ENCODE measurements around the gene STARD6. TPM values are rescaled to one million over a fixed set of nuclear protein-coding genes. Genes with fewer than 3 reads are reported as not detected.

STARD6 gene
- total RNA-seq, 1 donor from 2014 or later: not detected

GRCh38 chr18:54360406-54360805, 2.7 kb upstream of the STARD6 start:
- peaks cover 6% of the 10 kb centered on the region for H3K4me1 ChIP-seq
- H3K27me3 ChIP-seq: no peaks in the 10 kb centered on the region
- H3K36me3 ChIP-seq: no peaks in the 10 kb centered on the region
- no peak overlapping the region for H3K4me3 ChIP-seq
- no peaks in the 10 kb centered on the region for H3K9me3 ChIP-seq
- H3K27ac ChIP-seq: no peak overlapping the region
- no peak for DNase-seq (ENCODE audit: extremely low spot score in 2 of 2)
- no peak for TF ChIP-seq CTCF (IDR thresholded peaks at IDR 0.05)
- no peak for TF ChIP-seq POLR2AphosphoS5 (IDR thresholded peaks at IDR 0.05; ENCODE audit: insufficient read depth in 1 of 2, low read depth in 1 of 2)
- TF ChIP-seq POLR2A (IDR thresholded peaks at IDR 0.05): no peak
- intact Hi-C loops (cut with DNase I): no loop called here

DNA sequence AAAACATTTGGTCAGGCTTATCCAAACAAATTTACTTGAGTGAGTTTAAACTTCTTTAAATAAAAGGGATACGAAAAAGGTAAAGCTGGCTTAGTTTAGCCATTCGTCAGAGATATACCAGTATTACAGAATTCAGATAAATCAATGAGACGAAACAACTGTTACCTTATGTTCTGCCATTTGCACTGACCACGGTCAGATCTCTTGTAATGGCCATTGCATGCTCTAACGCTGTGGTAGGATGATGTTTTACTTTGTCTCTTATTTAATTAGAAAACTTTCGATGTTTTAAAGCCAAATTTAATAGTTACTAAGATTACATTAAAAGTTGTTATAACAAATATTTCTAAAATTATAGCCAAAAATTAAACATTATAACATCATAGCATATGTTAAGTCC, 1.6 kb upstream of the STARD6 start:
- no peak for TF ChIP-seq POLR2AphosphoS5 (IDR thresholded peaks at IDR 0.05; ENCODE audit: insufficient read depth in 1 of 2, low read depth in 1 of 2)
- no peaks in the 10 kb centered on the region for H3K27me3 ChIP-seq
- intact Hi-C loops (cut with DNase I): no loop called here
- no peak for DNase-seq (ENCODE audit: extremely low spot score in 2 of 2)
- H3K27ac ChIP-seq: no peak overlapping the region
- peak overlapping the region; percentile 68 to 71 for H3K4me3 ChIP-seq
- peaks cover 6% of the 10 kb centered on the region for H3K4me1 ChIP-seq
- H3K36me3 ChIP-seq: no peaks in the 10 kb centered on the region
- no peaks in the 10 kb centered on the region for H3K9me3 ChIP-seq

- Histone ChIP-seq H3K27ac (peak overlapping the region; percentile 79), H3K4me1 (peaks cover 6% of the 10 kb centered on the region), H3K9me3 (no peaks in the 10 kb centered on the region), H3K27me3 (no peaks in the 10 kb centered on the region), H3K36me3 (no peaks in the 10 kb centered on the region), H3K4me3 (peak overlapping the region; percentile 68 to 71)
- no peak for TF ChIP-seq CTCF (IDR thresholded peaks at IDR 0.05)
- intact Hi-C loops (cut with DNase I): no loop called here
- no peak for DNase-seq (ENCODE audit: extremely low spot score in 2 of 2)
These were observed 910 bp upstream of the STARD6 start for GRCh38 chr18:54358495-54359040.

GRCh38 chr18:54357082-54357659, 487 bp downstream of the STARD6 start:
- TF ChIP-seq POLR2AphosphoS5 (IDR thresholded peaks at IDR 0.05; ENCODE audit: insufficient read depth in 1 of 2, low read depth in 1 of 2) (no peak), POLR2A (IDR thresholded peaks at IDR 0.05) (no peak), CTCF (IDR thresholded peaks at IDR 0.05) (no peak)
- Histone ChIP-seq H3K4me1 (peaks cover 6% of the 10 kb centered on the region), H3K9me3 (no peaks in the 10 kb centered on the region), H3K36me3 (no peaks in the 10 kb centered on the region), H3K4me3 (peak overlapping the region; percentile 68 to 71), H3K27me3 (no peaks in the 10 kb centered on the region), H3K27ac (peak overlapping the region; percentile 79)
- DNase-seq (ENCODE audit: extremely low spot score in 2 of 2): no peak
- intact Hi-C loops (cut with DNase I): no loop called here

GRCh38 chr18:54351186-54351585, 6.5 kb downstream of the STARD6 start:
- no peaks in the 10 kb centered on the region for H3K27me3 ChIP-seq
- no peak overlapping the region for H3K4me3 ChIP-seq
- TF ChIP-seq CTCF (IDR thresholded peaks at IDR 0.05) (no peak), POLR2A (IDR thresholded peaks at IDR 0.05) (no peak), POLR2AphosphoS5 (IDR thresholded peaks at IDR 0.05; ENCODE audit: insufficient read depth in 1 of 2, low read depth in 1 of 2) (no peak)
- intact Hi-C loops (cut with DNase I): no loop called here
- no peaks in the 10 kb centered on the region for H3K9me3 ChIP-seq
- H3K36me3 ChIP-seq: no peaks in the 10 kb centered on the region
- no peak overlapping the region for H3K27ac ChIP-seq
- DNase-seq (ENCODE audit: extremely low spot score in 2 of 2): no peak
- no peaks in the 10 kb centered on the region for H3K4me1 ChIP-seq

Measured in vagina (tissue), 2 donors.